ENCODE measurements around the gene CLPX.

- TF ChIP-seq MEIS2 (IDR thresholded peaks at IDR 0.05; ENCODE audit: partially characterized antibody) (no peak), NBN (IDR thresholded peaks at IDR 0.05; ENCODE audit: low read depth) (no peak)
Observed at GRCh38 chr15:65146438-65146837, 38.7 kb downstream of the CLPX start.

Data from K562 (cell line).